ENCODE results near the gene PKP4.
"Not testable (repeated sequence)": the region's sequence is repeated elsewhere in the genome, so short reads cannot be mapped to it uniquely, and the experiment has no call there.

DNA sequence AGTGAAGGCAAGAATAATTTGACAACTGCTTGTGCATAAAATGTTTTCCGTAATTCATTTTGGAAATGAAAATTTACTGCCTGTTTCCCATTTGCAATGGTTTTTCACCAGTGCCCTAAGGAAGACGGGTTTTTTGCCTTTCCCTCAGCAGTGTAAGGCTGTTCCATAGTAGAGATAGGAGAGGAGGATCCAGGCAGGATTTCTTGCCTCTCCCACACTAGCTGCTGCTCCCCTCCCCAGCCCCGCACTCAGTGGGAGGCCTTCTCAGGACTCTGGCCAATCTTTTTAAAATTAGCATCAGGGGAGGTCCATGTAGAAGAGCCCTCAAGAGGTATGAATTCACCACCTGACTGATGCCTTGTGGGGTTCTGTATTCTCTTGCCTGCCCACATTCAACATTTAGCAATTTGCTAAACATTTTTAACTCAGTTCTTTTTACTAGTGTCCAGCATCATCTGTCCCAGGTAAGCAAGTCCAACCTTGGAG lies 17.8 kb downstream of the PKP4 start:
- TF ChIP-seq, protein P1, sequence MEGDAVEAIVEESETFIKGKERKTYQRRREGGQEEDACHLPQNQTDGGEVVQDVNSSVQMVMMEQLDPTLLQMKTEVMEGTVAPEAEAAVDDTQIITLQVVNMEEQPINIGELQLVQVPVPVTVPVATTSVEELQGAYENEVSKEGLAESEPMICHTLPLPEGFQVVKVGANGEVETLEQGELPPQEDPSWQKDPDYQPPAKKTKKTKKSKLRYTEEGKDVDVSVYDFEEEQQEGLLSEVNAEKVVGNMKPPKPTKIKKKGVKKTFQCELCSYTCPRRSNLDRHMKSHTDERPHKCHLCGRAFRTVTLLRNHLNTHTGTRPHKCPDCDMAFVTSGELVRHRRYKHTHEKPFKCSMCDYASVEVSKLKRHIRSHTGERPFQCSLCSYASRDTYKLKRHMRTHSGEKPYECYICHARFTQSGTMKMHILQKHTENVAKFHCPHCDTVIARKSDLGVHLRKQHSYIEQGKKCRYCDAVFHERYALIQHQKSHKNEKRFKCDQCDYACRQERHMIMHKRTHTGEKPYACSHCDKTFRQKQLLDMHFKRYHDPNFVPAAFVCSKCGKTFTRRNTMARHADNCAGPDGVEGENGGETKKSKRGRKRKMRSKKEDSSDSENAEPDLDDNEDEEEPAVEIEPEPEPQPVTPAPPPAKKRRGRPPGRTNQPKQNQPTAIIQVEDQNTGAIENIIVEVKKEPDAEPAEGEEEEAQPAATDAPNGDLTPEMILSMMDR (IDR thresholded peaks at IDR 0.05), result not testable (repeated sequence)
- TF ChIP-seq POLR2AphosphoS5, EP300 (IDR thresholded peaks at IDR 0.05): not testable (repeated sequence)
